GM12873 (cell line): ENCODE measurements around the gene TLE6.

ENCODE experiments used
- CTCF ChIP-seq: IDR thresholded peaks from 2 replicates; pipeline ENCODE4 v1.5.1; 2012; ENCODE audit warnings: low read depth, mild to moderate bottlenecking, moderate library complexity, low read length, control low read depth; ENCODE audit not compliant: insufficient read depth; ENCODE audit errors: missing control alignments

The TLE6 gene

GRCh38 chr19:3034406-3034655 lies 57.0 kb downstream of the TLE6 start:
- no peak for TF ChIP-seq CTCF

GRCh38 chr19:3034656-3035541 lies 57.5 kb downstream of the TLE6 start:
- TF ChIP-seq CTCF = no peak

- no peak for TF ChIP-seq CTCF
Observed at GRCh38 chr19:3035542-3036118, 58.3 kb downstream of the TLE6 start.

- TF ChIP-seq CTCF = no peak
Observed at GRCh38 chr19:3036119-3036976, 59.0 kb downstream of the TLE6 start.

- no peak for TF ChIP-seq CTCF
Observed at GRCh38 chr19:3038214-3038613, 60.9 kb downstream of the TLE6 start.

GRCh38 chr19:3039125-3039524 lies 61.8 kb downstream of the TLE6 start:
- no peak for TF ChIP-seq CTCF

GRCh38 chr19:3039641-3040077 lies 62.3 kb downstream of the TLE6 start:
- no peak for TF ChIP-seq CTCF
